Measurements from ENCODE around the gene TAS2R1.

The TAS2R1 gene

DNA sequence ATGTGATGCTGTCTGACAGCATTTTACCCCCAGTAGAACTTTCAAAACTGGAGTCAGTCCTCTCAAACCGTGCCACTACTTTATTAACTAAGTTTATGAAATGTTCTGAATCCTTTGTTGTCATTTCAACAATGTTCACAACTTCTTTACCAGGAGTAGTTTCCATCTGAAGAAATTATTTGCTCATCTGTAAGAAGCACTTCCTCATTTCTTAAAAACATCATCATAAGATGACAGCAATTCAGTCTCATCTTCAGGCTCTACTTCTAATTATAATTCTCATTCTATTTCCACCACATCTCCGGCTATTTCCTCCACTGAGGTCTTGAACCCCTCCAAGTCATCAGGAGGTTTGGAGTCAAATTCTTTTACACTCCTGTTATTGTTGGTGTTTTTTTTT is 2.3 kb upstream of the TAS2R1 start:
- H3K4me3 ChIP-seq (ENCODE audit: low read length): no peak overlapping the region
- TF ChIP-seq ZNF274 (IDR thresholded peaks at IDR 0.05; ENCODE audit: low read depth, low read length): no peak

DNA sequence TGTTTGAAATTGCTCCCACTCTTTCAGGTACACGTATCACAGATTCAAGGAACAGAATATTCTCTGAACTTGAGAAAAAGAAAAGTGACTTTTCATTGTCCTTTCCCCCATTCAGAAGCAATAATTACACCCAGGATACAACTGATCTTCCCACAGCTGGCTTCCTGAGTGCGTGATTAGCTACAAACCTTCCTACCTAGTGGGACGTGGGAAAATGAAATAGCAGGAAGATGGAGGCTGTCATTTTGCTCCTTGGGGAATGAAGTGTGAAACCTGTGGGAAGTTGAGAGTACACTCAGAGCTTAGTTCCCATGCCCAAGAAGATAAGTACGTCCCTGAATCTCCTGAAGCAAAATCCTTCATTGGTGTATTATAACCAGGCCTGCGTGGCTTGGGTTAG is 2.6 kb downstream of the TAS2R1 start:
- TF ChIP-seq ZNF274 (IDR thresholded peaks at IDR 0.05; ENCODE audit: low read depth, low read length): no peak

DNA sequence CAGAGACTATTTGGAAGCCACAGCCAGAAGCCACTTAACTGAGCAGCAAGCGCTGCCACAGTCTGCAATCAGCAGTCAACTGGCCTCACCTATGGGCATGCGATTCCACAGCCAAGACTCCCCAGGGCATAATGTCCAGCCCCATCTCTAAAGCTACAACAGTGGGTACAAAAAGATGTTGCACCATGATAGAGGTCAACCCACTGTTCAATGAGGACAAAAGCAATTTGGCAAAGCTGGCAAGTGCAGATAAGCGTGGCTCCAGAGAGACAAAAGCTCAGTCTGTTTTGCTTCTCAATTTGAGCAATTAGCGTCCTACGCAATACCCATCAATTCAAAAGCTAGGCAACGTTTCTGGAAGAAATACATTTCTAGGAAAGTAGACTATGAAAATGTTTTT is 3.2 kb downstream of the TAS2R1 start:
- no peak for TF ChIP-seq ZNF274 (IDR thresholded peaks at IDR 0.05; ENCODE audit: low read depth, low read length)
- H3K4me3 ChIP-seq (ENCODE audit: low read length): no peak overlapping the region

More for the DNA sequence above, 2.6 kb downstream of the TAS2R1 start:
- H3K4me3 ChIP-seq (ENCODE audit: low read length): no peak overlapping the region

DNA sequence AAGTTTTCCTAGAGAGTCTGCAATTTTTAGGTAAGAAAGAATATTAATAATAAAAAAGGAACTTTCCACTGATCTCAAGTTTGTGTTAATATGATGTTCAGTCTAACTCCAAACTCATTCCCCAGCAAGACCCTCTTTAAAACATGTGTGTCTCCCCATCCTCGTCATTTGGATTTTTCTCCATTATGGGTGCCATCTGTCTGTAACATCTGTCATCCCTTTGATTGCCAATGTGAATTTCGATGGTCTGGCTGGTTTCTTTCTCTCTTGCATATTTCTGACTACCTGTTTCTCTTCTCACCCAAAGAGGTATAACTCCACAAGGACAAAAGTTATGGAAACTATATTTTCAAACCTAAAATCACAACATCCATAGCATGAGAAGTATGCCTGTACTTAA is 4.4 kb downstream of the TAS2R1 start:
- TF ChIP-seq ZNF274 (IDR thresholded peaks at IDR 0.05; ENCODE audit: low read depth, low read length): no peak

DNA sequence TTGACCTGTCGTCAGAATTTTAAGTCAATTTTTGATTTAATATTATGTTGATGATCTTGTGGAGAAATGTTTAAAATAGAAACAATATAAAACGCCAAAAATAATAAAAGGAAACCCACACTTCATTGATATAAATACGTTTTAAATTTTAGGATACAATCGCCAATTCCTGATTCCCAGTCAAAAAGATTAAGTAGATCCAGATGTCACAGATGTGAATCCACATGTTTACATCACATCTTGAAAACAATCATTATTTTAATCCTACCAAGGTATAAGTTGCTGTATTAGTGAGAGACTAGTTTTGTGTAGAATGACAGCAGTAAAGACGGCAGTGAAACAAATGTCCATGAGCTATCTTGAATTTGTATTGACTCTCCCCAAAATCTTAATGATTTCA is 4.9 kb downstream of the TAS2R1 start:
- H3K4me3 ChIP-seq (ENCODE audit: low read length): no peak overlapping the region

More for the DNA sequence above, 4.4 kb downstream of the TAS2R1 start:
- H3K4me3 ChIP-seq (ENCODE audit: low read length): no peak overlapping the region

DNA sequence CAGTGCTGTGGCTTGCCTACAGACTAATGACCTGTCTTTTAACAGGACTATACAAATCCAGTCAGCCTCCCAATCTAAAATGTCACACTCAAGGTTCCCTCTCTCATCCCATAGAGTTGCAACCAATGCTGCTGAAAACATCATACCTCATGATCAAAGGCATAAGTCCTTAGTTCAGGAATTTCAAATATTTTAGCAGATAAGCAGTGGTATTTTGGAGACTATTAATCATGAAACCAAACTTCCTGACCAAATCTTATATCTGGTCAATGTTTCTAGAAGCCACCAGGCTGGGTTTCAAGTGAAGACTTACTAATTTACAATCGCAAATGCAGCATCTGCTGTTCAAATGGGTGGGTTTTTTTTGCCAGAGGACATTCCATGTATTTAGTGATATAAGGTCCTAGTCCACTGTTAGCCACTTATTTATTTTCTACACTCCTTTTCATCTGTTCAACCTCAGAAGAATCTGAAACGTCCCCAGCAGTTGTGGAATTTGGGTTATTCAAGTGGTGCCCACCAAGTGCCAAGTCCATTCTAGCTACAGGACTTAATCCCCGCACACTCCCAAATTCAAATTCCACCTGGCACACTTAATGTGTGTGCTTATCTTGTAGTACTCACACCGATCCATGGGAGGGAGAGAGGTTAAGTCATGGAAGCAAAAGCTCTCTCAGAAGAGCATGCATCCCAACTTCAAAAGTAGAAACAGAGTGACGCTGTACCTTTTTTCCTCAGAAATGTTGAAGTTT is 5.8 kb downstream of the TAS2R1 start:
- TF ChIP-seq ZNF274 (IDR thresholded peaks at IDR 0.05; ENCODE audit: low read depth, low read length): no peak
- H3K4me3 ChIP-seq (ENCODE audit: low read length): no peak overlapping the region

More for the DNA sequence above, 4.9 kb downstream of the TAS2R1 start:
- TF ChIP-seq ZNF274 (IDR thresholded peaks at IDR 0.05; ENCODE audit: low read depth, low read length): no peak

DNA sequence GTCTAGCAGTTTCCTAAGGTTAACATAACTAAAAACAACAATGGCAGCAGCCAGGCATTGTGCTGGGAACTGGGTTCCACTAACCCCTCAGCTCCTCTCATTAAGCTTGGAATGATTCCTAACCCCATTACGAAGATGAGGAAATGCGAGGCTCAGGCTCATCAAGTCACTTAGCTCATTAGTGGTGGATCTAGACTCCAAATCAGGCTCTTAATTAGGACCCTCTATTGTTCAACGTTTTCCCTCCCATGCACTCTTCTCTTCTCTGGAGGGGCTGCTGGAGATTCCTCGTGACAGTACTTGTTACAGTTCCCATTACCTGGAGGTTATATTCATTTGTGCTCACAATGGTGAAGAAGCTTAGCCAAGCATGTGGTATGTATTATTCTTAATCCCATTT is 6.5 kb downstream of the TAS2R1 start:
- TF ChIP-seq ZNF274 (IDR thresholded peaks at IDR 0.05; ENCODE audit: low read depth, low read length): no peak
- no peak overlapping the region for H3K4me3 ChIP-seq (ENCODE audit: low read length)

DNA sequence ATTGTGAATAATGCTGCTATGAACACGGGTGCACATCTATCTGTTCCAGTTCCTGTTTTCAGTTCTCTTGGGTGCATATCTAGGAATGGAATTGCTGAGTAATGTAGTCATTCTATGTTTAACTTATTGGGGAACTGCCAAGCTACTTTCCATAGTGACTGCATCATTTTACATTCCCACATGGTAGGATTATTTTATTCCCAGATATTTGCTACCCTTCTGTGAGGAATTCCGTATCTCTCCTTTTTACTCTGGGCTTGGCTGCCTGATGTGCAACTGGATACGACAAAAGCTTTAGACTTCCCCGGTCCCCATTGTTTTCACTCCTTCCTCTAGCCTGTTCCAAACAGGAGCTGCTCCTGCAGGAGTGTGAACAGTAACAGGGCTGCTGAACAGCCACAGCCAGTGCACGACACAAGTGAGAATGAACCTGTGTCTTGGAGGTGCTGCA is 7.2 kb downstream of the TAS2R1 start:
- TF ChIP-seq ZNF274 (IDR thresholded peaks at IDR 0.05; ENCODE audit: low read depth, low read length): no peak
- H3K4me3 ChIP-seq (ENCODE audit: low read length): no peak overlapping the region

DNA sequence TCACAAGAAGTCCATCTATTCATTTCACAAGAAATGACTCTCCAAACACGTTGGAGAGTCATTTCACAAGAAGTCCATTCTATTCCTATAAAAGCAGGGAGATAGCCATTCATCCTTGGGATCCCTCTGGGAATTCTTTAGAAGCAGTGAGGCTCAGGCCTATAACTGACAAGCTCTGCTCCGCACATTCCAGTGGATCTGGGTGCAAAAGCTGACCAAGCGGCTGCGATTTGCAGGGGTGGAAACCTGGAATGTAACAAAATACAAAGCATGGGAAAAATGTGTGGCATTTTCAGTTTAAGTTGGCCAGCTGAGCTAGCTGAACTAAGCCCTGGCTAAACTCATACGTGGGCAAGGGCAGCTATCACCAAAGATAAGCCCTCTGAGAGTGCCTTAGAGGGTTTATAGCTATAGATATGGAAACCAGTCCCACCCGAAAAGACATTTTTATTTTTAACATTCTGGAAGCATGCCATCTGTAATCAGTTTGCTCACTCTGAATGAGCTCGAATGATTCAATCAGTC is 8.7 kb downstream of the TAS2R1 start:
- H3K4me3 ChIP-seq (ENCODE audit: low read length): no peak overlapping the region
- no peak for TF ChIP-seq ZNF274 (IDR thresholded peaks at IDR 0.05; ENCODE audit: low read depth, low read length)

DNA sequence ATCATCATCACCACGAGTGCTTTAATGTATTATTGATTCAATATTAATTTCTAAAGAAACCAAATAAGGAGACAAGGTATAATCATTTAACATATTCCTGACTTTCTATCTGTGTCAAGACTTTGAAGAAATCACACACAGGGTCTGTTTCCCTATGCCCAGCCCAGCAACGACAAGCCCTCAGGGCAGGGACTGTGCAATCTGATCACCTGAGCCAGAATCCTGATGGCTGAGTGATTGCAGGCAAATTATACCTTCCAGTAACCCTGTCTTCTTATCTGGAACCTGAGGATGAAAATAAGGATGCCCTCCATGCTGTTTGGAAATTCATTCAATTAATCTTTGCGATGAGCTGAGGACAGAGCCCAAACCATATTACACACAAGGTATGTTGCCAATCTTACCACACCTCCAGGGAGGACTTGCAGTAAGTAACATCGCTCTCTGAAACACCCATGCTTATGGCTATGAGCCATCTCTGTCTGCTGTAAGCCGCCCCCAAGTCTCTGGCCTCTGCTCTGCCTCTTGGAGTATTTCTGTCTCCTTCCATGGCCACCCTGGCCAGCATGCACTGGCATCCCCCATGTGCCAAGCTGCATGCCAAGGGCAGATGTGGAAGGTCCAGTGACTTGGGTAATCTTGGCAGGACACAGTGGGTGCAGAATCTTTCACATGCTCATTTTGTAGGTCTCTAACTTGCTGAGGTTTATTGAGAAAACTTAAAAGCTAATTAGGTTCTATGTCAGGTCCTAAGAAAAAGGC is 10.6 kb downstream of the TAS2R1 start:
- no peak for TF ChIP-seq ZNF274 (IDR thresholded peaks at IDR 0.05; ENCODE audit: low read depth, low read length)
- H3K4me3 ChIP-seq (ENCODE audit: low read length): no peak overlapping the region

DNA sequence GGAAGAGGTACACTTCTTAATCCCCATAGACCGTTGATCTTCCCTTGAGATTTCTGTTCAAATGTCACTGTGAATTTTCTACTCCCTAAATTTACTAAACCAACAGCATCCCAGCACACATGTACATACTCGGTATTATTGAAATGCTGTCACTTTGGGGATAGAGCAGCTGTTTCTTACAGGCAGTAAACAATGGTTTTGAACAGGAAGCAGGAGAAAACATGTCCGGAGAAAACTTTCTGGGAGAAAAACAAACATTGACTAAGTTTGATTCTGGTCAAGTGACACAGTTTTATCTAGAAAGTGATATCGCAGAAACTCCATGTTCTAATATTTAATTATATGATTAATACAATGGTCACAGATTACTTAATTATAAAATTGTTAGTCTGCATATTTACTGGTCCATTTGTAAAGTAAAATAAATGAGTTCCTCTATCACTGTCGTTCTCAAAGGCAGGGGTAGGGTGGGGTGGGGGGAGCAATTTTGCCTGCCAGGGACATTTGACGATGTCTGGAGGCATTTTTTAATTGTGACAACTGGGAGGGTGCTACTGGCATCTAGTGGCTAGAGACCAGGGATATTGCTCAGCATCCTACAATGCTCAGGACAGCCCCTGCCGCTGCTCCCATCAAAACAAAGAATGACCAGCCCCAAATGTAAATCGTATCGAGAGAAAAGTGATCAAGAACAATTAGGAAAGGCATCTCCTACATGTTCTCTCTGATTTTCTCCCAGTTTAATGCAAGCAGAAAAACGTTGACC is 12.2 kb downstream of the TAS2R1 start:
- no peak for TF ChIP-seq ZNF274 (IDR thresholded peaks at IDR 0.05; ENCODE audit: low read depth, low read length)
- H3K4me3 ChIP-seq (ENCODE audit: low read length): no peak overlapping the region

DNA sequence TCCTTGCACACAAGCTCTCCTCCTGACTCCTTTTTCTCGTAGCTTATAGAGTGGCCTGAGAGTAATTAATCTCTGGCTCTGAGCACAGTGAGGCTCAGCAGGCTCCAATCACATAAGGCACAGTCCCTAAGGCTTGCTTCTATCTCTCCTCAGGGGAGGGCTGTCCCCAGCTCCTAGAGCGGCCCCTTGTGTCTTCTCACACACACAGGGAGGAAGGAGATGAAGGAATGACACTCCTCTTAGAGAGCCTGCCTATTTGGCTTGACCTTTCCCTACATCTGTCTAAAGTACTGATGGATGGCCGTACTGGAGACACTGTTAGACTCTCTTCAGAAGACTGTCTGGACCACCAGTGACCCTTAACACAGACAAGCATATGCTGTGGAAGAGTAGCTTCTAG is 12.9 kb downstream of the TAS2R1 start:
- no peak for TF ChIP-seq ZNF274 (IDR thresholded peaks at IDR 0.05; ENCODE audit: low read depth, low read length)
- H3K4me3 ChIP-seq (ENCODE audit: low read length): no peak overlapping the region

DNA sequence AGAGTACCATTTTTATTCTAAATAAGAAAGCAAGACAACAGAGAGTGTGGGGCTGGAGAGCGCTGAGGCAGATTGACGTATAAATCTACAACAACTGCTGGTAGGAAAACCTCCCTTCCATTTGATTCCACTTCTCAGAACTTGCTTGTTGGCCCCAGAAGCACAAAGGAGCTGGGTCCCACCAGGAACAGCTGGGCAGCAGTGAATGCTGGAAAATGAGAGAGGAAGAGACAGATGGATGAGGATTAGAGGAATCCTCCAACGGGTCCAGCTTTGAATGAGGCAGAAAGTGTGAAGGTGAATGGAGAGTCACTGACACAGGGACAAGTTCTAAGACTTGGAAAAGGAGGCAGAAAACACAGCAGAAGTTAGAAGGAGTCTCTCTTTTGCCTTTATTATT is 14.8 kb downstream of the TAS2R1 start:
- H3K4me3 ChIP-seq (ENCODE audit: low read length): no peak overlapping the region
- no peak for TF ChIP-seq ZNF274 (IDR thresholded peaks at IDR 0.05; ENCODE audit: low read depth, low read length)

DNA sequence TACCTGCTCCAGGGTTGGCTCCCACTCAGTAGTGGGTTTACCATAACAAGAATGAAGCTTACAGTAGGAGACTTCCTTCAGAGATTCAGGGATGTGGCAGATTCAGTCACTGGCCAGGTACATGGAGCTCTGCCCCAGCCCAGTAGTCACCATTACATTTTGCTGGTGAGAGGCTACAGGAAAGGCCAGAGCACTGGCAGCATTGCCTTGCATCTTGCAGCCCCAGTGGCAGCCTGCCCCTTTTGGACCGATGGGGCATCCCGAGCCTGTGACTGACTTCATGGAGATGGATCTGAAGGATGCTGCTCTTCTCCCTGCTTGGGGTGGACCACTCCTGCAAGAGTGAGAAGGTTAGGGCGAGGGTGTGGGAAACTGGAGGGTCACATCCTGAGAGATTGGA is 16.8 kb downstream of the TAS2R1 start:
- H3K4me3 ChIP-seq (ENCODE audit: low read length): no peak overlapping the region

More for the DNA sequence above, 16.8 kb downstream of the TAS2R1 start:
- no peak for TF ChIP-seq ZNF274 (IDR thresholded peaks at IDR 0.05; ENCODE audit: low read depth, low read length)
